SK-N-SH treated with all-trans-retinoic acid at 6 μM for 48 hours (cell line): ENCODE measurements around the gene CCDC88C.

Experiments used
- ATAC-seq: fragments of 200-7000 bp; cut with Tn5 transposase; 3 replicates; pipeline ENCODE4 v1.9.1; 2020; ENCODE audit warnings: mild to moderate bottlenecking, moderate library complexity
- ARNTL ChIP-seq: fragments of 450-650 bp; formaldehyde crosslinking; IDR thresholded peaks from 2 replicates; pipeline ENCODE4 v1.5.0; 2020; ENCODE audit warnings: low read depth, mild to moderate bottlenecking, moderate library complexity, borderline replicate concordance
- CREB5 ChIP-seq: fragments of 250-450 bp; sonication (Bioruptor Pico); IDR thresholded peaks from 2 replicates; pipeline ENCODE4 v1.5.1; 2020; ENCODE audit warnings: low read depth, mild to moderate bottlenecking, moderate library complexity
- CSDC2 ChIP-seq: fragments of 250-450 bp; sonication (Bioruptor Pico); IDR thresholded peaks from 2 replicates; pipeline ENCODE4 v1.5.0; 2020; ENCODE audit warnings: mild to moderate bottlenecking, moderate library complexity
- GLIS3 ChIP-seq: fragments of 250-450 bp; sonication (Bioruptor Pico); IDR thresholded peaks from 2 replicates; pipeline ENCODE4 v1.5.0; 2020; ENCODE audit warnings: mild to moderate bottlenecking, moderate library complexity
- ISL1 ChIP-seq: fragments of 250-450 bp; sonication (Bioruptor Pico); IDR thresholded peaks from 2 replicates; pipeline ENCODE4 v2.1.2; 2022; ENCODE audit warnings: mild to moderate bottlenecking, moderate library complexity
- OSR1 ChIP-seq: fragments of 250-450 bp; sonication (Bioruptor Pico); IDR thresholded peaks from 2 replicates; pipeline ENCODE4 v1.8.0; 2022; ENCODE audit warnings: moderate library complexity, mild to moderate bottlenecking, inconsistent platforms
- POU6F1 ChIP-seq: fragments of 250-450 bp; sonication (Bioruptor Pico); IDR thresholded peaks from 2 replicates; pipeline ENCODE4 v1.8.0; 2021; ENCODE audit warnings: low read depth, mild to moderate bottlenecking, moderate library complexity, borderline replicate concordance
- PPARA ChIP-seq: fragments of 250-450 bp; sonication (Bioruptor Pico); IDR thresholded peaks from 2 replicates; pipeline ENCODE4 v1.5.0; 2020; ENCODE audit warnings: mild to moderate bottlenecking, borderline replicate concordance
- RARB ChIP-seq: fragments of 250-450 bp; sonication (Bioruptor Pico); IDR thresholded peaks from 2 replicates; pipeline ENCODE4 v1.8.0; 2021; ENCODE audit warnings: mild to moderate bottlenecking, moderate library complexity
- SNAI2 ChIP-seq: fragments of 250-450 bp; sonication (Bioruptor Pico); IDR thresholded peaks from 2 replicates; pipeline ENCODE4 v1.5.0; 2020; ENCODE audit warnings: mild to moderate bottlenecking, moderate library complexity
- ZC3H10 ChIP-seq: fragments of 250-450 bp; sonication (Bioruptor Pico); IDR thresholded peaks from 2 replicates; pipeline ENCODE4 v1.5.1; 2021; ENCODE audit warnings: mild to moderate bottlenecking, moderate library complexity
- ZFP30 ChIP-seq: fragments of 450-650 bp; formaldehyde crosslinking; IDR thresholded peaks from 2 replicates; pipeline ENCODE4 v1.5.0; 2022; ENCODE audit warnings: mild to moderate bottlenecking, moderate library complexity
- ZNF565 ChIP-seq: fragments of 450-650 bp; formaldehyde crosslinking; conservative IDR thresholded peaks from 2 replicates; pipeline ENCODE4 v1.5.0; 2020; ENCODE audit warnings: low read depth, mild to moderate bottlenecking, moderate library complexity
- ZNF70 ChIP-seq: fragments of 450-650 bp; formaldehyde crosslinking; IDR thresholded peaks from 2 replicates; pipeline ENCODE4 v1.5.0; 2020; ENCODE audit warnings: mild to moderate bottlenecking, moderate library complexity
- ZNF8 ChIP-seq: fragments of 450-650 bp; formaldehyde crosslinking; IDR thresholded peaks from 2 replicates; pipeline ENCODE4 v1.5.0; 2020; ENCODE audit warnings: mild to moderate bottlenecking, moderate library complexity
- TF ChIP-seq, protein P1 (sequence below): fragments of 250-450 bp; sonication (Bioruptor Pico); IDR thresholded peaks from 2 replicates; pipeline ENCODE4 v1.5.0; 2020; ENCODE audit warnings: mild to moderate bottlenecking, moderate library complexity
- TF ChIP-seq, protein P2 (sequence below): fragments of 250-450 bp; sonication (Bioruptor Pico); IDR thresholded peaks from 2 replicates; pipeline ENCODE4 v1.8.0; 2020; ENCODE audit warnings: mild to moderate bottlenecking, moderate library complexity, borderline replicate concordance
- TF ChIP-seq, protein P3 (sequence below): fragments of 250-450 bp; sonication (Bioruptor Pico); IDR thresholded peaks from 2 replicates; pipeline ENCODE4 v1.5.1; 2021; ENCODE audit warnings: mild to moderate bottlenecking, moderate library complexity

CCDC88C gene

DNA sequence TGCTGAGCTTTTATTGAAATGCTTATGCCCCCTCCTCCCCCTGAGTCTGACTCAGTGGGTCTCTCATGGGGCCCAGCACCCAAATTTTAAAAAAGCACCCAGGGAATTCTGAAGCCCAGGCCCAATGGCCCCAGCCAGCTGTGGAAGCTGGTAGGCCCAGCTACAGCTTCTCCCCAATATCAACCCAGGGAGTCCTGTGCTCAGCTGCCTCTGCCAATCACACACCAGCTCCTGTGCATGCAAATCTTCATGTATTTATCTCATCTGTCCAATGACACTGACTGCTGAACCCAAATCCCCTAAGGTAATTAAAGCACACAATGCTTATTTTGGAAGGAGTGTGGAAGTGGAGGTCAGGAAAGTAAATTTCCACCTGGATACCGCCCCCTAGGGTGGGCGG lies 76.3 kb downstream of the CCDC88C start (continued):
- TF ChIP-seq CREB5 (CRISPR knock-in tag) (no peak), PPARA (CRISPR knock-in tag) (no peak), ZNF70 (CRISPR knock-in tag) (no peak), ARNTL (CRISPR knock-in tag) (no peak), CSDC2 (no peak), ZC3H10 (no peak), ZFP30 (CRISPR knock-in tag) (no peak), GLIS3 (CRISPR knock-in tag) (no peak), ISL1 (no peak)

DNA sequence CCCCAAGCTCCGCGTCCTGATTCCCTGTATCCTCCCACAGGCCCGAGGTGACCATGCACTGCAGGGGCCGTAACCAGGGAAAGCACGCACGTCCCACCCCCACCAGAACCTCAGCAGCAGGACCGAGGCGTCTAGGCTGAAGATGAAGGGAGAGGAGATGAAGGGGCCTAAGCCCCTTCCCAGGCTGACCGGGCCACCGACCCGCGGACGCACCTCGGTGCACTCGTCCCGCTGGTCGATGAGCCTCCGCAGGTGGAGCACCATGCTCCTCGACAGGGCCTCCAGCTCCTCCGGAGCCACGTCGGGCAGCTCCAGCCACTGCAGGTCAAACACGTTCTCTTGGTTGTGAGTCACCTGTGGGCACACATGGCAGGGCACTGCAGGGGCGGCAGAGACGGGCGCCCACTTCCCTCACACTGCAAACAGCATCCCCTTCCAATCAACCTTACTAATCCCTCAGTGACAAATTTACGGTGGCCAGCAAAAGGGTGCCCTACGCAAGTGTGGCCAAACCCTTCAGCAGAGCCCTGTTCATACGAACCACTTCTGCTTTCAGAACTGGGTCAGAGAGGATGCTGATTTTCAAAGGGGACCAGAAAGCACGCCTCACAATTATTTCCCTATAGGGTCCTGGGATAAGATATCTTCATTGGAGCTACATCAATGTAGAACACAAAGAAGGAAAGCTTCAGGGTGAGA lies 77.8 kb downstream of the CCDC88C start:
- no peak for ATAC-seq
- no peak for TF ChIP-seq ZNF70 (CRISPR knock-in tag)
- TF ChIP-seq GLIS3 (CRISPR knock-in tag): no peak
- no peak for TF ChIP-seq ZC3H10
- TF ChIP-seq OSR1 (CRISPR knock-in tag): no peak
- TF ChIP-seq, protein P1, sequence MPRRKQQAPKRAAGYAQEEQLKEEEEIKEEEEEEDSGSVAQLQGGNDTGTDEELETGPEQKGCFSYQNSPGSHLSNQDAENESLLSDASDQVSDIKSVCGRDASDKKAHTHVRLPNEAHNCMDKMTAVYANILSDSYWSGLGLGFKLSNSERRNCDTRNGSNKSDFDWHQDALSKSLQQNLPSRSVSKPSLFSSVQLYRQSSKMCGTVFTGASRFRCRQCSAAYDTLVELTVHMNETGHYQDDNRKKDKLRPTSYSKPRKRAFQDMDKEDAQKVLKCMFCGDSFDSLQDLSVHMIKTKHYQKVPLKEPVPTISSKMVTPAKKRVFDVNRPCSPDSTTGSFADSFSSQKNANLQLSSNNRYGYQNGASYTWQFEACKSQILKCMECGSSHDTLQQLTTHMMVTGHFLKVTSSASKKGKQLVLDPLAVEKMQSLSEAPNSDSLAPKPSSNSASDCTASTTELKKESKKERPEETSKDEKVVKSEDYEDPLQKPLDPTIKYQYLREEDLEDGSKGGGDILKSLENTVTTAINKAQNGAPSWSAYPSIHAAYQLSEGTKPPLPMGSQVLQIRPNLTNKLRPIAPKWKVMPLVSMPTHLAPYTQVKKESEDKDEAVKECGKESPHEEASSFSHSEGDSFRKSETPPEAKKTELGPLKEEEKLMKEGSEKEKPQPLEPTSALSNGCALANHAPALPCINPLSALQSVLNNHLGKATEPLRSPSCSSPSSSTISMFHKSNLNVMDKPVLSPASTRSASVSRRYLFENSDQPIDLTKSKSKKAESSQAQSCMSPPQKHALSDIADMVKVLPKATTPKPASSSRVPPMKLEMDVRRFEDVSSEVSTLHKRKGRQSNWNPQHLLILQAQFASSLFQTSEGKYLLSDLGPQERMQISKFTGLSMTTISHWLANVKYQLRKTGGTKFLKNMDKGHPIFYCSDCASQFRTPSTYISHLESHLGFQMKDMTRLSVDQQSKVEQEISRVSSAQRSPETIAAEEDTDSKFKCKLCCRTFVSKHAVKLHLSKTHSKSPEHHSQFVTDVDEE: no peak
- TF ChIP-seq, protein P2, sequence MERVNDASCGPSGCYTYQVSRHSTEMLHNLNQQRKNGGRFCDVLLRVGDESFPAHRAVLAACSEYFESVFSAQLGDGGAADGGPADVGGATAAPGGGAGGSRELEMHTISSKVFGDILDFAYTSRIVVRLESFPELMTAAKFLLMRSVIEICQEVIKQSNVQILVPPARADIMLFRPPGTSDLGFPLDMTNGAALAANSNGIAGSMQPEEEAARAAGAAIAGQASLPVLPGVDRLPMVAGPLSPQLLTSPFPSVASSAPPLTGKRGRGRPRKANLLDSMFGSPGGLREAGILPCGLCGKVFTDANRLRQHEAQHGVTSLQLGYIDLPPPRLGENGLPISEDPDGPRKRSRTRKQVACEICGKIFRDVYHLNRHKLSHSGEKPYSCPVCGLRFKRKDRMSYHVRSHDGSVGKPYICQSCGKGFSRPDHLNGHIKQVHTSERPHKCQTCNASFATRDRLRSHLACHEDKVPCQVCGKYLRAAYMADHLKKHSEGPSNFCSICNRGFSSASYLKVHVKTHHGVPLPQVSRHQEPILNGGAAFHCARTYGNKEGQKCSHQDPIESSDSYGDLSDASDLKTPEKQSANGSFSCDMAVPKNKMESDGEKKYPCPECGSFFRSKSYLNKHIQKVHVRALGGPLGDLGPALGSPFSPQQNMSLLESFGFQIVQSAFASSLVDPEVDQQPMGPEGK: no peak

DNA sequence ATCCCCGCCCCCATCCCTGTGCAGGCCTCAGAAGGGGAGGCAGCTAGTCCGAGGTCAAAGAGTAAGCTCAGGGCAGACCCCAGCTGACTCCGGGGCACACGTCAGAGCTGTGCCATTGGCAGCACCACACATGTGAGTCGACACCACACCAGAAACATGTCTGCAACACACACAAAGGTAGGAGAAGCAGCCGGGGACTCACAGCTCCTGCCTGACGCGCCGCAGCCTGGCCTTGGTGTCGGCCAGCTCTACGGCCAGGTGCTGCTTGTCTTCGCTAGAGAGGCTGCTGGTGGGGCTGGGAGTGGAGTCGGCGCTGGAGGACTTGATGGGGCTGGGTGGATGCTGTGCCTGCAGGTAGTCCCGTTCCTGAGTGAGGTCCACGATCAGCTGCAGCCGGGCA lies 78.5 kb downstream of the CCDC88C start:
- ATAC-seq: no peak
- TF ChIP-seq SNAI2: no peak
- TF ChIP-seq ZNF8: no peak
- TF ChIP-seq ZNF70 (CRISPR knock-in tag): no peak
- no peak for TF ChIP-seq OSR1 (CRISPR knock-in tag)
- TF ChIP-seq, protein P3, sequence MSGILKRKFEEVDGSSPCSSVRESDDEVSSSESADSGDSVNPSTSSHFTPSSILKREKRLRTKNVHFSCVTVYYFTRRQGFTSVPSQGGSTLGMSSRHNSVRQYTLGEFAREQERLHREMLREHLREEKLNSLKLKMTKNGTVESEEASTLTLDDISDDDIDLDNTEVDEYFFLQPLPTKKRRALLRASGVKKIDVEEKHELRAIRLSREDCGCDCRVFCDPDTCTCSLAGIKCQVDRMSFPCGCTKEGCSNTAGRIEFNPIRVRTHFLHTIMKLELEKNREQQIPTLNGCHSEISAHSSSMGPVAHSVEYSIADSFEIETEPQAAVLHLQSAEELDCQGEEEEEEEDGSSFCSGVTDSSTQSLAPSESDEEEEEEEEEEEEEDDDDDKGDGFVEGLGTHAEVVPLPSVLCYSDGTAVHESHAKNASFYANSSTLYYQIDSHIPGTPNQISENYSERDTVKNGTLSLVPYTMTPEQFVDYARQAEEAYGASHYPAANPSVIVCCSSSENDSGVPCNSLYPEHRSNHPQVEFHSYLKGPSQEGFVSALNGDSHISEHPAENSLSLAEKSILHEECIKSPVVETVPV: no peak
- no peak for TF ChIP-seq POU6F1 (CRISPR knock-in tag)
- no peak for TF ChIP-seq ARNTL (CRISPR knock-in tag)
- TF ChIP-seq ZFP30 (CRISPR knock-in tag): no peak
- TF ChIP-seq CREB5 (CRISPR knock-in tag): no peak
- no peak for TF ChIP-seq RARB (CRISPR knock-in tag)

DNA sequence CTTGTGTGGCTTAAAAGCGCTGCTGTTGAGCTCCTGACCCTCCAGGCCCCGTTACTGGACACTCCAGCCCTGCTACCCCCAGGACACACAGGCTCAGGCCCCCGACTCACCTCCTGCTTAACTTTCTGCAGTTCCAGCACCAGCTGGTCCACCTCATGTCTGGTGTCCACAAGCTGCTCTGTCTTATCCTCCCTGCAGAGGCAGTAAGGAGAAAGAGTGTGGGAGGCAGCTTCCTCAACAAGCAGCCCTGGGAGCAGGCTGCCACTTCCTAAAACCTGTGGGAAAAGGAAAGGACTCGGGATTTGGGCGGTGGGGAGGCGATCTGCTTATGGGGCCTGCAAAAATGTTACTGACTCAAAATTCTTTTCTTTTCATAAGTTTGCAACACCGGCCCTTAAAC lies 79.2 kb downstream of the CCDC88C start:
- TF ChIP-seq, protein P3: no peak
- TF ChIP-seq ZNF565 (CRISPR knock-in tag) (no peak), CREB5 (CRISPR knock-in tag) (no peak), ISL1 (no peak), OSR1 (CRISPR knock-in tag) (no peak), POU6F1 (CRISPR knock-in tag) (no peak), ZFP30 (CRISPR knock-in tag) (no peak), GLIS3 (CRISPR knock-in tag) (no peak)
- ATAC-seq: peak; percentile 33; the same call in 2 of the 3 replicates
